ENCODE data around the gene GPR65. TPM values are rescaled to one million over a fixed set of nuclear protein-coding genes. Genes with fewer than 3 reads are reported as not detected.
A peak's percentile ranks its signal among the peaks of the same experiment; 100 is the strongest.

The GPR65 gene
- total RNA-seq, 2 experiments from 2014 or later: 6.1 to 8.2 TPM

DNA sequence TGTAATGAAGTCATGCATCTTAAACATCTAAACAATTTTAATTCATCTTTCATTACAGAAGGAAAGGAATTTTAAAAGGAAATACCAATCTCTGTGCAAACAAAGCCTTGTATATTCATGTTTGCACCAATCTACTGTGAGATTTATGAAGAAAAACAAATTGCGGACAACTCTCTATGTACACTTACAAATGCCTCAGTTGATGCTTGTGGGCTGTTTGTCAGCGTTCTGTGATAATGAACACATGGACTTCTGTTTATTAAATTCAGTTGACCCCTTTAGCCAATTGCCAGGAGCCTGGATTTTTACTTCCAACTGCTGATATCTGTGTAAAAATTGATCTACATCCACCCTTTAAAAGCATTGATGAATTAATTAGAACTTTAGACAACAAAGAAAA, 5.4 kb downstream of the GPR65 start:
- Histone ChIP-seq H3K79me2 (ENCODE audit: insufficient read depth, low read depth, low read length) (peaks cover 29% of the 10 kb centered on the region), H4K20me1 (ENCODE audit: insufficient read depth, low read length) (no peaks in the 10 kb centered on the region), H3K9me2 (ENCODE audit: insufficient read depth, low read length) (no peaks in the 10 kb centered on the region), H3K4me3 (ENCODE audit: low read depth, low read length, poor library complexity, severe bottlenecking) (no peak overlapping the region), H3K4me1 (ENCODE audit: insufficient read depth, low read length, poor library complexity, severe bottlenecking) (peaks cover 19% of the 10 kb centered on the region), H3K36me3 (ENCODE audit: insufficient read depth, low read length) (peaks cover 7% of the 10 kb centered on the region; the same call in 1 of the 2 replicates), H3K4me2 (ENCODE audit: low read length) (no peak overlapping the region), H3K27ac (ENCODE audit: low read depth, low read length, poor library complexity, severe bottlenecking) (no peak overlapping the region), H2AFZ (ENCODE audit: low read length) (no peak overlapping the region), H3K9me3 (ENCODE audit: low read length) (no peaks in the 10 kb centered on the region)
- intact Hi-C loops (cut with micrococcal nuclease; ENCODE audit: unreplicated experiment): no loop called here
- ChIA-PET POLR2A (interaction anchor here (1.0 kb wide), 1 partner anchor 37 kb away, joined by 3 read pairs; no protein-coding TSS in a partner anchor), CTCF (ENCODE audit: unreplicated experiment) (no interaction called here)
- no TSS peak for BruUV-seq (replicated peaks)
- TF ChIP-seq CTCF (conservative IDR thresholded peaks at IDR 0.05; ENCODE audit: low read length) (no peak), EZH2phosphoT487 (IDR thresholded peaks at IDR 0.05; ENCODE audit: borderline replicate concordance, low read depth, low read length) (no peak)
- no peak for DNase-seq (ENCODE audit: low spot score)

DNA sequence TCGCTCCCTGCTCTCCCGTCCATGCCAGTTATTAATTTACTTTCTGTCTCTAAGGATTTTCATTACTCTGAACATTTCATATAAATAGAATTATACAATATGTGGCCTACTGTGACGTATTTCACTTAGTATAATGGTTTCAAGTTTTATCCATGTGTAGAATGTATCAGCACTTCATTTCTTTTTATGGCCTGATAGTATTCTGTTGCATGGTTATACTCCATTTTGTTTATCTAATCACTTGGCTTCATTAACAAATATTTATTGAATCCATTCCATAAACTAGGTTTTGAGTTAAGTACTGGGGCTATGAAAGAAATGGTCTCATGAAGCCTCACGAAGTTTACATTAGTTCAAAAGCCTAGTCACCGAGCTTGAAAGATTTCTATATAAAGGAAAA, 7.6 kb downstream of the GPR65 start:
- H3K36me3 ChIP-seq (ENCODE audit: insufficient read depth, low read length): peaks cover 7% of the 10 kb centered on the region; the same call in 1 of the 2 replicates
- no peak overlapping the region for H2AFZ ChIP-seq (ENCODE audit: low read length)
- H3K4me3 ChIP-seq (ENCODE audit: low read depth, low read length, poor library complexity, severe bottlenecking): no peak overlapping the region
- no peak for DNase-seq (ENCODE audit: low spot score)
- H3K9me2 ChIP-seq (ENCODE audit: insufficient read depth, low read length): no peaks in the 10 kb centered on the region
- no TSS peak for BruUV-seq (replicated peaks)
- H3K4me2 ChIP-seq (ENCODE audit: low read length): no peak overlapping the region
- H3K9me3 ChIP-seq (ENCODE audit: low read length): no peaks in the 10 kb centered on the region
- H3K79me2 ChIP-seq (ENCODE audit: insufficient read depth, low read depth, low read length): peaks cover 9% of the 10 kb centered on the region; the same call in 1 of the 2 replicates
- no peaks in the 10 kb centered on the region for H4K20me1 ChIP-seq (ENCODE audit: insufficient read depth, low read length)
- ChIA-PET POLR2A (interaction anchor here (0.7 to 1.1 kb wide), 3 partner anchors 19 to 188 kb away, joined by 3 read pairs; partner anchors contain the start of gene GALC), CTCF (ENCODE audit: unreplicated experiment) (no interaction called here)
- TF ChIP-seq EZH2phosphoT487 (IDR thresholded peaks at IDR 0.05; ENCODE audit: borderline replicate concordance, low read depth, low read length) (no peak), CTCF (conservative IDR thresholded peaks at IDR 0.05; ENCODE audit: low read length) (no peak)
- no peak overlapping the region for H3K27ac ChIP-seq (ENCODE audit: low read depth, low read length, poor library complexity, severe bottlenecking)
- H3K4me1 ChIP-seq (ENCODE audit: insufficient read depth, low read length, poor library complexity, severe bottlenecking): no peaks in the 10 kb centered on the region
- intact Hi-C loops (cut with micrococcal nuclease; ENCODE audit: unreplicated experiment): loop anchor here (2.0 kb wide), 1 partner anchor 156 kb away; no protein-coding TSS in a partner anchor

DNA sequence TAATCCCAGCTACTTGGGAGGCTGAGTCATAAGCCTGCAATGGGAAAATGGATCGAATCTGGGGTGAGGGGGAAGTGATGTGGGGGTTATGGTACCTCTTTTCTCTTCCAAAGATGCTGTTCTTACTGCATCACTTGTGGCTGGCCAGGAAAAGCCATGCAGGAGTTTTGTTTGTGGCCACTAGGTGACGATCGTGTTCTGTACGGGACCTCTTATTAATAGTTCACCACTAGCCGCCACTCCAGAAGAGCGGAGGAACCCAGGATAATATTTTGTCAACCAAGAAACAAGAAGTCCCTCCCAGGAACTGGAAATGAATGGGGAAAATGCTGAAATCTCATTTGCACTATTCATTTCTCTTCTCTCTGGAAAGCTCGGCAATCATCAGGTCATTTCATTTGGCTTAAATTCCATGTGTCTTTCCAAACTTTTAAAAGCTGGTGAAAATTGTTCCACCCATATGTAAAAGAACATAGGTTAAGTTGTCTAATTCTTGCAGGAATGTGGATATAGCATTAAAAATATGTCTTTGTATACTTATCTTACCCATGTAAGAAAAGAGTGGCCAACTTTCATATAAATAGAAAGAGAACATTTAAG, 8.9 kb downstream of the GPR65 start:
- no peaks in the 10 kb centered on the region for H3K9me2 ChIP-seq (ENCODE audit: insufficient read depth, low read length)
- peak; percentile 59 for DNase-seq (ENCODE audit: low spot score)
- H3K79me2 ChIP-seq (ENCODE audit: insufficient read depth, low read depth, low read length): no peaks in the 10 kb centered on the region
- no peaks in the 10 kb centered on the region for H3K9me3 ChIP-seq (ENCODE audit: low read length)
- BruUV-seq (replicated peaks): no TSS peak
- no peaks in the 10 kb centered on the region for H3K4me1 ChIP-seq (ENCODE audit: insufficient read depth, low read length, poor library complexity, severe bottlenecking)
- H4K20me1 ChIP-seq (ENCODE audit: insufficient read depth, low read length): no peaks in the 10 kb centered on the region
- intact Hi-C loops (cut with micrococcal nuclease; ENCODE audit: unreplicated experiment): loop anchor here (2.0 kb wide), 1 partner anchor 155 kb away; no protein-coding TSS in a partner anchor
- H2AFZ ChIP-seq (ENCODE audit: low read length): no peak overlapping the region
- POLR2A ChIA-PET: interaction anchor here (0.6 to 2.0 kb wide), 5 partner anchors 9 to 228 kb away, joined by 3 to 7 read pairs (median 4); partner anchors contain the start of genes GALC and GPR65
- H3K27ac ChIP-seq (ENCODE audit: low read depth, low read length, poor library complexity, severe bottlenecking): no peak overlapping the region
- H3K4me3 ChIP-seq (ENCODE audit: low read depth, low read length, poor library complexity, severe bottlenecking): no peak overlapping the region
- TF ChIP-seq EZH2phosphoT487 (IDR thresholded peaks at IDR 0.05; ENCODE audit: borderline replicate concordance, low read depth, low read length) (no peak), CTCF (conservative IDR thresholded peaks at IDR 0.05; ENCODE audit: low read length) (peak; percentile 87)
- no peak overlapping the region for H3K4me2 ChIP-seq (ENCODE audit: low read length)
- peaks cover 7% of the 10 kb centered on the region; the same call in 1 of the 2 replicates for H3K36me3 ChIP-seq (ENCODE audit: insufficient read depth, low read length)
- CTCF ChIA-PET (ENCODE audit: unreplicated experiment): no interaction called here
